ENCODE results near the gene ZDHHC14.

The ZDHHC14 gene

GRCh38 chr6:157669747-157670216 lies 288.8 kb downstream of the ZDHHC14 start:
- no peaks in the 10 kb centered on the region for H3K36me3 Mint-ChIP-seq (ENCODE audit: low read depth)
- DNase-seq (ENCODE audit: low spot score) = no peak
- peaks cover 7% of the 10 kb centered on the region for H3K4me1 Mint-ChIP-seq (ENCODE audit: low read depth)
- peaks cover 14% of the 10 kb centered on the region for H3K27me3 Mint-ChIP-seq (ENCODE audit: low read depth)
- H3K27ac Mint-ChIP-seq = no peak overlapping the region
- H3K4me3 Mint-ChIP-seq = no peak overlapping the region
- no peaks in the 10 kb centered on the region for H3K9me3 Mint-ChIP-seq

GRCh38 chr6:157670466-157671186 lies 289.6 kb downstream of the ZDHHC14 start:
- Mint-ChIP-seq H3K9me3 (no peaks in the 10 kb centered on the region), H3K27me3 (ENCODE audit: low read depth) (peaks cover 14% of the 10 kb centered on the region), H3K4me1 (ENCODE audit: low read depth) (peaks cover 7% of the 10 kb centered on the region), H3K27ac (no peak overlapping the region), H3K36me3 (ENCODE audit: low read depth) (no peaks in the 10 kb centered on the region), H3K4me3 (no peak overlapping the region)
- DNase-seq (ENCODE audit: low spot score) = no peak

GRCh38 chr6:157672726-157673412 lies 291.9 kb downstream of the ZDHHC14 start:
- Mint-ChIP-seq H3K4me1 (ENCODE audit: low read depth) (peaks cover 5% of the 10 kb centered on the region), H3K4me3 (no peak overlapping the region), H3K27ac (no peak overlapping the region), H3K27me3 (ENCODE audit: low read depth) (peaks cover 7% of the 10 kb centered on the region), H3K9me3 (no peaks in the 10 kb centered on the region), H3K36me3 (ENCODE audit: low read depth) (no peaks in the 10 kb centered on the region)
- DNase-seq (ENCODE audit: low spot score) = no peak

DNA sequence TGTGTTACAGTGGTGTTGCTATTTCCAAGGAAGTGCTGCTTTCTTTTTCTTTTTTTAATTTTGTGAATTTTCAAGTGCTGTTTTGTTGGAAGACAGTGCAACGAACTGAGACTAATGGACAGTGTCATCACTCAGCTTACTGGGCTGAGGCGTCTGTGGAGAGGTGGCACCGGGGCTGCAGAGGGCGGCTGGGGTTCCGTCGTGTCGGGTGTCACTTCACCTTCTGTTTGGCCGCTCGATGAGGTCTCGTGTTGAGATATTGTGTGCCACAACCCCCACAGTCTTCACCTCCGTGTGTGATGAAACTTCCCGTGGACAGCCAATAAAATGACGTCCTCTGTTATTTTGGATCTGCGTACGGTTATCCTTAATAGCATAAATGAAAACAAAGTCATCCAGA lies 292.6 kb downstream of the ZDHHC14 start:
- H3K36me3 Mint-ChIP-seq (ENCODE audit: low read depth) = no peaks in the 10 kb centered on the region
- no peak overlapping the region for H3K27ac Mint-ChIP-seq
- no peaks in the 10 kb centered on the region for H3K9me3 Mint-ChIP-seq
- H3K27me3 Mint-ChIP-seq (ENCODE audit: low read depth) = peaks cover 9% of the 10 kb centered on the region
- no peak overlapping the region for H3K4me3 Mint-ChIP-seq
- DNase-seq (ENCODE audit: low spot score) = no peak
- peaks cover 5% of the 10 kb centered on the region for H3K4me1 Mint-ChIP-seq (ENCODE audit: low read depth)

DNA sequence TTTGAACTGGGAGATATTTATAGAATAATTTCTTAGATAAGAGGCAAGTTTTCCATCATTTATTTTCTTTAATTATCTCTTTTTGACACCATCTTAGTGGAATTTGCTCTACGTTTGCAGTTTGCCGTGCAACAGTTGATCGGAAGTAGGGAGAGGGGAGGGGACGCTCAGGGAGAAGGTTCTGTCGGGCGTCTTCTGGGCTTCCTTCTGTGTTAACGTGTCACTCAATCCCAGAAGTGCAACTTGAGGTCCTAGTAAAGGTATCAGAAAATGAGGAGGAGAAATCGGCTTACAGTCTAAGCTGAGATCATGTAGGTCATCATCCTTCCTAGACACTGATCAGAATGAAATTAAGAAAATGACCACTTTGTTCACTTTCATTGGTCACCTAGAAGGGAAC lies 293.1 kb downstream of the ZDHHC14 start:
- no peak overlapping the region for H3K27ac Mint-ChIP-seq
- peaks cover 6% of the 10 kb centered on the region for H3K27me3 Mint-ChIP-seq (ENCODE audit: low read depth)
- H3K36me3 Mint-ChIP-seq (ENCODE audit: low read depth) = no peaks in the 10 kb centered on the region
- DNase-seq (ENCODE audit: low spot score) = no peak
- peaks cover 5% of the 10 kb centered on the region for H3K4me1 Mint-ChIP-seq (ENCODE audit: low read depth)
- H3K9me3 Mint-ChIP-seq = no peaks in the 10 kb centered on the region
- no peak overlapping the region for H3K4me3 Mint-ChIP-seq

DNA sequence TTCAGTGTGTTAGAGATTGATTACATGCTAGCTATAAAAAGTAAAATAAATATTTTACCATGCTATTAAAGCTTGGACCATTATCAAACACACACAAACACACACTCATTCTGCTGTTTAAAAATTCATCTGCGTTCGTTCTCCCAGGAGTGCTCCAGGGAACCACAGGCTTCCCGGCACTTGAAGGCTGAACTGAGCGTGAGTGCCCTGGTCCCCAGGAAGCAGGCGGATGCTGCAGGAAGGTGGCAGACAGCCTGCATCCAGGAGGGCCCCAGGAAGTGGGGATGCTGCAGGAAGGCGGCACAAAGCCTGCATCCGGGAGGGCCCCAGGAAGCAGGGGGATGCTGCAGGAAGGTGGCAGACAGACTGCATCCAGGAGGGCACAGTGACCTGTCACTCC lies 294.8 kb downstream of the ZDHHC14 start:
- no peaks in the 10 kb centered on the region for H3K9me3 Mint-ChIP-seq
- no peaks in the 10 kb centered on the region for H3K36me3 Mint-ChIP-seq (ENCODE audit: low read depth)
- DNase-seq (ENCODE audit: low spot score) = no peak
- peaks cover under 1% of the 10 kb centered on the region for H3K4me1 Mint-ChIP-seq (ENCODE audit: low read depth)
- H3K27me3 Mint-ChIP-seq (ENCODE audit: low read depth) = peaks cover 4% of the 10 kb centered on the region
- no peak overlapping the region for H3K4me3 Mint-ChIP-seq
- no peak overlapping the region for H3K27ac Mint-ChIP-seq

GRCh38 chr6:157676241-157676640 lies 295.3 kb downstream of the ZDHHC14 start:
- Mint-ChIP-seq H3K9me3 (no peaks in the 10 kb centered on the region), H3K4me3 (no peak overlapping the region), H3K4me1 (ENCODE audit: low read depth) (no peaks in the 10 kb centered on the region), H3K27me3 (ENCODE audit: low read depth) (peaks cover 4% of the 10 kb centered on the region), H3K27ac (no peak overlapping the region), H3K36me3 (ENCODE audit: low read depth) (no peaks in the 10 kb centered on the region)
- no peak for DNase-seq (ENCODE audit: low spot score)

GRCh38 chr6:157677235-157677634 lies 296.2 kb downstream of the ZDHHC14 start:
- peaks cover 3% of the 10 kb centered on the region for H3K27me3 Mint-ChIP-seq (ENCODE audit: low read depth)
- H3K4me1 Mint-ChIP-seq (ENCODE audit: low read depth) = no peaks in the 10 kb centered on the region
- H3K4me3 Mint-ChIP-seq = no peak overlapping the region
- no peaks in the 10 kb centered on the region for H3K9me3 Mint-ChIP-seq
- no peak for DNase-seq (ENCODE audit: low spot score)
- H3K36me3 Mint-ChIP-seq (ENCODE audit: low read depth) = no peaks in the 10 kb centered on the region
- no peak overlapping the region for H3K27ac Mint-ChIP-seq

DNA sequence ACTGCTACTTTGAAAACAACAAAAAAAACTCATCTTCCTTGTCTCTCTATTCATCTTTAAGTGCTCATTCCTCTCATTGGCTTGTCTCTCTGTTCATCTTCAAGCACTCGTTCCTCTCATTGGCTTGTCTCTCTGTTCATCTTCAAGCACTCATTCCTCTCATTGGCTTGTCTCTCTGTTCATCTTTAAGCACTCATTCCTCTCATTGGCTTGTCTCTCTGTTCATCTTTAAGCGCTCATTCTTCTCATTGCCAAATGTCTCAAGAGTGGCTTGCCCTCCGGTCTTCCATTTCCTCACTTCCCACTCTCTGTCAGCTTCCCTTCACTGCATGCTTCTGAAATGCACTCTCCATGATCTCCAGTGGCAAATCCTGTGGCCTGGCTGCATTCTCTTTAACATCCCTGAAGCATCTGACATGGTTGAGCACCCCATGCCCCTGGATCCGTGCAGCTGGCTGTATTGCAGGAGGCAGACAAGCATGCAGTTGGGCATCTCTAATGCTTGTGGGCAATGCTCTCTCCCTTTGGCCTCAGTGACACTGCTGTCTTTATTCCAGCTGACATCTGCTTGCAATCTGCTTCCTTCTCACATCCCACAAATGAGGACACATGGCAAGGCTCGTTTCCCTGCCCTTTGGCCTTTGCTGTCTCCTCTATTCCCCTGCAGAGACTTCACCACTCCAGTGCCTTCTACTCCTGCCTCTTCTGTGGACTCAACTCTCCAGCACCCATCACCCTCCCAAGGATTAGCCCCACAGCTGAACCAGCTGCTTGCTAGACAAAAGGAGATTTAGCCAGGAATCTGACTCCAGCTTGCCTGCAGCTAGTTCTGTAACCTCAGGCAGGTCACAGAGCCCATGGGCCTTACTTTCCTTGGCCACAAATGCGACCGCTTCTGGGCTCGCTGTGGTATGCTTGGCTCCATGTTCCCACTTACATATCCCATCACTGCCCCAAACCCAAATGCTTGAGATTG lies 298.9 kb downstream of the ZDHHC14 start:
- H3K27ac Mint-ChIP-seq = no peak overlapping the region

DNA sequence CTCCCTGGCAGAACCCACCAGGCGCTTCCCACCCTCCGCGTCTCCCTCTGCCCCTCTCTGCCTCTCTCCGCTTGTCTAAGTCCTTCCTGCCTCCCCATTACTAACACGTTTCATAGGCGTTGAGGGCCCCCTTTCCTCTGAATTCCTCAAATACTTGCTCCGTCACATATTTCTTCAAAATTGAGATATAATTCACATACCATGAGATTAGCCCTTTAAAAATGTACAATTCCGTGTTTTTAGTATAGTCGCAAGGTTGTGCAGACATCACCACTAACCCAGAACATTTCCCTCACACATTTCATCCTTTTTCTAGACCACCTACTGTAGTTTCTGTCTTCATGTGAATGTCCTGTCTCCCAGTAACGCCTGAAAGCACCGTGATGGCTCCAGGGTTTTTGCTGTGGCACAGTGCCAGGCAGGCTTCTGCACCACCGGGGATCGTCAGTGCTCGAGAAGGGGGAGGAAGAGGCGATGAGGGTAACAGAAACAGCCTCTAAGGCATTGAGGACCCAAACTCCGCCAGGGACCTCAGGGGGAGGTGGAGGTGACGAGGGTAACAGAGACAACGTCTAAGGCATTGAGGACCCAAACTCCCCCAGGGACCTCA lies 300.2 kb downstream of the ZDHHC14 start:
- Mint-ChIP-seq H3K4me3 (no peak overlapping the region), H3K27me3 (ENCODE audit: low read depth) (peaks cover 6% of the 10 kb centered on the region), H3K4me1 (ENCODE audit: low read depth) (no peaks in the 10 kb centered on the region), H3K27ac (no peak overlapping the region), H3K9me3 (no peaks in the 10 kb centered on the region), H3K36me3 (ENCODE audit: low read depth) (no peaks in the 10 kb centered on the region)
- DNase-seq (ENCODE audit: low spot score) = no peak

More for the DNA sequence above, 298.9 kb downstream of the ZDHHC14 start:
- Mint-ChIP-seq H3K36me3 (ENCODE audit: low read depth) (no peaks in the 10 kb centered on the region), H3K4me1 (ENCODE audit: low read depth) (no peaks in the 10 kb centered on the region), H3K4me3 (no peak overlapping the region), H3K27me3 (ENCODE audit: low read depth) (peaks cover 6% of the 10 kb centered on the region), H3K9me3 (no peaks in the 10 kb centered on the region)
- no peak for DNase-seq (ENCODE audit: low spot score)

DNA sequence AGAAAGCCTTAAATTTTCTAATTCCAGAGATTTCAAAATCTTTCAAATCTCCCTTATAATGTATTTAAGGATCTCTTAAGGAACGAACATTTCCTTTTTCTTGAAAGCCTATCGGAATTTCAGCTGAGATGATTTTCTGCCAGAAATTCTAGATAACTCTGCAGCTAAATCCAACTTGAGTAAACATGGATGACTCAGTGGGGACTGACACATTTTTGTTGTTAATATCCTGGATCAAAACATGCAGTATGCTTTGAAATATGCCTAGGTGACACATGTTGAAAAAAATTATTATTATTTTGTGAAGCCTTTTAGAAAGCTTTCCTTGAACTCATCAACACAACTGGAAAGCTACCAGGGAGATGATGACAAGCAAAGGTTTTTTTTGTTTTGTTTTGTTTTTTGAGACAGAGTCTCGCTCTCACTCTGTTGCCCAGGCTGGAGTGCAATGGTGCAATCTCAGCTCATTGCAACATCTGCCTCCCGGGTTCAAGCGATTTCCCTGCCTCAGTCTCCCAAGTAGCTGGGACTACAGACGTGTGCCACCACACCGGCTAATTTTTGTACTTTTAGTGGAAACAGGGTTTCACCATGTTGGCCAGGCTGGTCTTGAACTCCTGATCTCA lies 302.0 kb downstream of the ZDHHC14 start:
- H3K36me3 Mint-ChIP-seq (ENCODE audit: low read depth) = no peaks in the 10 kb centered on the region
- H3K4me1 Mint-ChIP-seq (ENCODE audit: low read depth) = no peaks in the 10 kb centered on the region
- no peak overlapping the region for H3K4me3 Mint-ChIP-seq
- no peak overlapping the region for H3K27ac Mint-ChIP-seq
- DNase-seq (ENCODE audit: low spot score) = no peak
- H3K9me3 Mint-ChIP-seq = no peaks in the 10 kb centered on the region
- H3K27me3 Mint-ChIP-seq (ENCODE audit: low read depth) = peaks cover 6% of the 10 kb centered on the region

GRCh38 chr6:157683707-157684106 lies 302.7 kb downstream of the ZDHHC14 start:
- Mint-ChIP-seq H3K4me3 (no peak overlapping the region), H3K4me1 (ENCODE audit: low read depth) (no peaks in the 10 kb centered on the region), H3K36me3 (ENCODE audit: low read depth) (no peaks in the 10 kb centered on the region), H3K9me3 (no peaks in the 10 kb centered on the region), H3K27ac (no peak overlapping the region), H3K27me3 (ENCODE audit: low read depth) (peaks cover 3% of the 10 kb centered on the region)
- no peak for DNase-seq (ENCODE audit: low spot score)

DNA sequence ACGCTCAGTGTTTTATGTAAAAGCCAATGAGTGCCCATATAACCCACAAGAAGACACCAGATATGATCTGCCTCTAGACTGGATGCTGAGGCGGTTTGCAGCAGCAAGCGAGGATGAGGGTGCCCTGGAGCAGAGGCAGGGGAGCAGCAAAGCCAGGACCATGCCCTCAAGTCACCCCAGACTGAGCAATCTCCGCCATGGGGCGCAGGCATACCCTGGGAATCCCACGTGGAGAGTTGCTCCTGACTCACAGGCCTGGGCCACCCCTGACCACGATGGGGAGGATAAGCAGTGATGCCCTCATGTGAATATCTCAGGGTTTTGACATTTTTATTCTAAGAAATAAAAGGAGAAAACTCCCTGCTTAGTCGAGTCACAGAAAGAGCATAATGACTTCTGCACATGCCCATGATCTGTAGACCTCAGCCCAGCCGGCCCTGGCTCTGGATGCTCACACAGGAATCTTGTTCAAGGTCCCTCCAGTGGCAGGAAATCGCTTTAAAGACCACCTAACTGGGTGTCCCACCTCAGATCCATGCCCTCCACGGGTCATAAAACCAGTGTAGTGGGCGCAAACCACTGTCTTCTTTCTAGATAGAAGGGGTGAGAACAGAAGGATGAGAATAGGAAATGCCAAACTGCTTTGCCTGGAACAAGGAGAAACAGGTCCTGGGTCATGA lies 303.8 kb downstream of the ZDHHC14 start:
- Mint-ChIP-seq H3K9me3 (no peaks in the 10 kb centered on the region), H3K36me3 (ENCODE audit: low read depth) (no peaks in the 10 kb centered on the region), H3K27ac (no peak overlapping the region), H3K27me3 (ENCODE audit: low read depth) (peaks cover 3% of the 10 kb centered on the region), H3K4me3 (no peak overlapping the region), H3K4me1 (ENCODE audit: low read depth) (no peaks in the 10 kb centered on the region)
- DNase-seq (ENCODE audit: low spot score) = no peak
